Epithelial cell of esophagus (primary cell): ENCODE results near the gene GBE1.
A peak's percentile ranks its signal among the peaks of the same experiment; 100 is the strongest.
"Not testable (repeated sequence)": the region's sequence is repeated elsewhere in the genome, so short reads cannot be mapped to it uniquely, and the experiment has no call there.

ENCODE experiments used
- DNase-seq: peaks from one replicate; pipeline ENCODE4 v3.0.0; 2010; ENCODE audit warnings: low read depth
- H3K4me3 ChIP-seq: 2 replicates; pipeline ENCODE4 v1.5.1; 2011; ENCODE audit warnings: mild to moderate bottlenecking, low read length, control low read depth
- TF ChIP-seq, protein P1 (sequence below): IDR thresholded peaks from 2 replicates; pipeline ENCODE4 v1.5.1; 2011; ENCODE audit warnings: low read depth, mild to moderate bottlenecking, low read length, control low read depth, inconsistent platforms; ENCODE audit not compliant: insufficient read depth; ENCODE audit errors: missing control alignments

The GBE1 gene

DNA sequence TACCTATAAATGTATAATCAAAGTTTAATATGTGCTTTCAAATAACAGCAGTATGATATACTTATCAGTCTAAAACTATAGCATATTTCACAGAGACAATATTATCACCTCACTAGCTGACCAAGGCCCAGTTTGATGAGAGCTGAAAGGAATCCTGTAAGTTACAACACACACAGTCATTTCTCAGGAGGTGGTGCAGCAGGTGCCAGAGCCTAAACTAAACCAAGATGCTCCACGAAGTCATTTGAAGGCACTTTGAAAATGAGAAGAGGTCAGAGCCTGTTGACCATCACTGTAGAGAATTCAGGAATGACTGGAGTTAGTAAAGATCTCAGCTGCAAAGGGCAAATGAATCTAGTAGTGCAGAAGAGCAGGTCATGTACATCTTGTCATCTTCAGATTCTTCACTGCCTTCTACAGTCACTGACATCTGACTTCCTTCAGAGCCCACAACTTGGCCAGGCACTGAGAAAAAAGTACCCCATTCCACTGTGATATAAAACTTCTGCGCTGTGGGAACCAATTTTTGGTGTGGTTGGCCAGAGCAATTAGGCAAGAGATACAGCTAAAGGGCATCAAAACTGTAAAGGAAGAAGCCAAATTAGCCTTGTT, 7.9 kb downstream of the GBE1 start:
- DNase-seq: no peak
- H3K4me3 ChIP-seq: no peak overlapping the region
- TF ChIP-seq, protein P1, sequence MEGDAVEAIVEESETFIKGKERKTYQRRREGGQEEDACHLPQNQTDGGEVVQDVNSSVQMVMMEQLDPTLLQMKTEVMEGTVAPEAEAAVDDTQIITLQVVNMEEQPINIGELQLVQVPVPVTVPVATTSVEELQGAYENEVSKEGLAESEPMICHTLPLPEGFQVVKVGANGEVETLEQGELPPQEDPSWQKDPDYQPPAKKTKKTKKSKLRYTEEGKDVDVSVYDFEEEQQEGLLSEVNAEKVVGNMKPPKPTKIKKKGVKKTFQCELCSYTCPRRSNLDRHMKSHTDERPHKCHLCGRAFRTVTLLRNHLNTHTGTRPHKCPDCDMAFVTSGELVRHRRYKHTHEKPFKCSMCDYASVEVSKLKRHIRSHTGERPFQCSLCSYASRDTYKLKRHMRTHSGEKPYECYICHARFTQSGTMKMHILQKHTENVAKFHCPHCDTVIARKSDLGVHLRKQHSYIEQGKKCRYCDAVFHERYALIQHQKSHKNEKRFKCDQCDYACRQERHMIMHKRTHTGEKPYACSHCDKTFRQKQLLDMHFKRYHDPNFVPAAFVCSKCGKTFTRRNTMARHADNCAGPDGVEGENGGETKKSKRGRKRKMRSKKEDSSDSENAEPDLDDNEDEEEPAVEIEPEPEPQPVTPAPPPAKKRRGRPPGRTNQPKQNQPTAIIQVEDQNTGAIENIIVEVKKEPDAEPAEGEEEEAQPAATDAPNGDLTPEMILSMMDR: no peak

DNA sequence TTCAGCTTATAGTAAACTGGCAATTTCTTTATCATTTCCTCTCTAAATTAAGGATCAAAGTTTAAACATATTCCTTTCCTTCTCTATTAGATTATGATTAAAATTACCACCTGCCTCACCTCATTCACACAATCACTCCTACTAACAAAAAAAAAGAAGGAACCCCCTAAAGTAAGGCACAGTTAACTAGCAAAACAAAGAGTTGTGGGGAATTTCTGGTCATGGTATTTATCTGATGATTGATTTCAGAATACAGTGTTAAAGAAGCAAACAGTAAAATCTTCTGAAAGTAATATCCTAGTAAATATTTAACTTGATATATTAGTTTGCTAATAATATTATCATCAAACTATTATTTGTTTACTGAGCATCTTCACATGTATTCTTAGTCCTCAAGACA, 8.8 kb downstream of the GBE1 start:
- H3K4me3 ChIP-seq: no peak overlapping the region
- TF ChIP-seq, protein P1: no peak
- no peak for DNase-seq

DNA sequence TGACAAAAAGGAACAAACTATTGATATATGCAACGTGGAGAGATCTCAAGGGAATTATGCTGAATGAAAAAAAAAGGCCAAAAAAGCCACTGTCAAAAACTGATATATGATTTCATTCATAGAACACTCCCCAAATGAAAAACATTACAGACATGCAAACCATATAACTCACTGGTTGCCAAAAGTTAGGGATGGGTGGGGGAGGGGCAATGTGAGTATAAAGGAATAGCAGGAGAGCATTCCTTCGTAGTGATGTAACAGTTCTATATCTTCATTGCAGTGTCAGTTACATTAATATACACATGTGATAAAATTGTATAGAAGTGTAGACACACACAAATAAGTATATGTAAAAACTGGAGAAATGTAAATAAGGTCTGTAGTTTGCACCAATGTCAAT, 12.2 kb downstream of the GBE1 start:
- TF ChIP-seq, protein P1: no peak
- no peak overlapping the region for H3K4me3 ChIP-seq
- DNase-seq: peak; percentile 56

DNA sequence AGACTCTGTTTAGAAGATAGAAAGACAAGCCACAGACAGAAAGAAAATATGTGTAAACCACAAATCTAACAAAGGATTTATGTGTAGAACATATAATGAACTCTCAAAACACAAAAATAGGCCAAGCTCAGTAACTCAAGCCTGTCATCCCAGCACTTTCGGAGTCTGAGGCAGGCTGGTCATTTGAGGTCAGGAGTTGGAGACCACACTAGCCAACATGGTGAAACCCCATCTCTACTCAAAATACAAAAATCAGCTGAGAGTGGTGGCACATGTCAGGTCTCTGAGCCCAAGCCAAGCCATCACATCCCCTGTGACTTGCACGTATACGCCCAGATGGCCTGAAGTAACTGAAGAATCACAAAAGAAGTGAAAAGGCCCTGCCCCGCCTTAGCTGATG, 14.2 kb downstream of the GBE1 start:
- not testable (repeated sequence) for DNase-seq, H3K4me3 ChIP-seq

DNA sequence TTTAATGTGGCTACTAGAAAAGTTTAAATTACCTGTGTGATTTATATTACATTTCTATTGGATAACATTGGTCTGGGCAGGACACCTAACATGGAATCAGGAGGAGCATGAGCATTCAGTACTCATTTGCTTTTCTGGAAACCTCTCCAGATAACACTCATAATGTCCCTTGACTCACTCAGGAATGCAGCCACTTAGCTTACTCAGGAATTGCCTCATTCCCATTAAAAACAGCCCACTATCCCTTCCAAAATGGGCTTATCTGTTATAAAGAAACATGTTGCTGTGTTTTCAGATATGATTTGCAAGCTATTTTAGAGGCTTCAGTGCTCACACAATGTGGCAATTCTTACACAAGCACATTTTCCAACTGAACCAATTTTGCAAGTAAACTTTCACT, 17.1 kb downstream of the GBE1 start:
- peak; percentile 89 for DNase-seq

DNA sequence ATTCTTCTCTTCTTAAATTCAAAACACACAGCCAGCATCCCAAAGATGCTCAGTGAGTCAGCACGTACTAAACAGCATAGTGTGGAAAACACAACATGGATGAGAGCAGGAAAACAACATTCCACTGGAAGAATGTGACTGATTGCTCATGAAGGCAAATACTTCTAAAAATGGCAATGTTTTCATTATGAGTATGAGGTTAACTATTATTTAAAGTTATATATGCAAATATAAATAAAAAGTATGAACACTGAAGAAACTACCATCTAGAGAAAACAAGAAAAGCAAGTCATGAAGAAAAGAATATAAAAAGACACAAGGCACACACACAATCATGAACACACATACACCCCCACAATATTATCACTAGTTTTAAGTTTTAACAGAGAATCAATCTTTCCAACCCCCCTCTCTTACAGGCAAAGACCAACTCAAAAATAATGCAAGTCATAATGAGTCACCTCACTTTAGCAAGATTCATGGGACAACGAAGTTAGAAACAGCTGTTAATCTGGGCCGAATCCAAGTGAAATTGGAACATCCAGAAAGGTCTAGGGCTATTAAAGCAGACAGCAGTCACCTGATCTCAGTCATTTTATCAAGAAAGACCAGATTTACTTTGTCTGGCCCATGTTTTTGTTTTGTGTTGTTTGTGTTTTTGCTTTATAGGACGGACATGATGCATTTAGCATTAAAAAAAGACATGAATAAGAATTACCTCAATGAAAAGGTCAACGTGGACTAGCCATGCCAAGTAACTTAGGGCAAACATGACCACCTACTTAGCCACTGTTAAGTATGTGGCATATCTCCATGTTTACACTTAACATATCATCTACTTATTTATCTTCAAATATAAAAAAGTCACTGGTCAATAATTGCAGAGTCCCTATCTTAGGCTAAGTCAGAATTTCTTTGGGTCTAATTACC, 18.1 kb downstream of the GBE1 start:
- DNase-seq: peak; percentile 91
- TF ChIP-seq, protein P1: no peak
- H3K4me3 ChIP-seq: no peak overlapping the region

More for the DNA sequence above, 17.1 kb downstream of the GBE1 start:
- TF ChIP-seq, protein P1: no peak
- H3K4me3 ChIP-seq: no peak overlapping the region

DNA sequence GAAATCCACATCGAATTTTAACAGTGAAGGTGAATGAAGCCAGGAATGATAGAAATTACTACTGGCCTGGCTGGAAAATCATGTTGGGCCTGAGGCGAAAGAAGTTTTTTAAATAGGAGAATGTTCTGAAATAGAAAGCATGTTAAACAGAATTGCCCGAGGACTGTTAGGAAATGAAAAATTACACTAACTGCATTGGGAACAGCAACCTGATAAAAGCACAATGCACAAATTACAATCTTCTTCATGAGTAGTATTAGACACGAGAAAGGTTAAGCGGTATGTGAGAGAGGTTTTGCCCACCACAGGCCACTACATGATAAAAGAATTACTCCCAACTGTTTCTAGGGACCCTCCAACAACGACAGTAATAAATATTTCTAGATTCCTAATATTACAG, 18.9 kb downstream of the GBE1 start:
- H3K4me3 ChIP-seq: no peak overlapping the region
- TF ChIP-seq, protein P1: no peak
- DNase-seq: no peak
